HepG2 (cell line): Measurements from ENCODE around the gene GATAD2B. TPM values are rescaled to one million over a fixed set of nuclear protein-coding genes. Genes with fewer than 3 reads are reported as not detected.

Experiments used
- FOXJ3 ChIP-seq: sonication (generic); formaldehyde crosslinking; IDR thresholded peaks from 2 replicates; pipeline ENCODE4 v1.4.0; 2020; ENCODE audit warnings: missing genetic modification reagents, mild to moderate bottlenecking, borderline replicate concordance
- GPBP1L1 ChIP-seq: sonication (generic); formaldehyde crosslinking; IDR thresholded peaks from 2 replicates; pipeline ENCODE4 v1.5.0; 2020; ENCODE audit warnings: mild to moderate bottlenecking, missing genetic modification reagents
- HDAC1 ChIP-seq: sonication (generic); formaldehyde crosslinking; IDR thresholded peaks from 2 replicates; pipeline ENCODE4 v1.5.1; 2020; ENCODE audit warnings: mild to moderate bottlenecking, missing genetic modification reagents
- HOXA3 ChIP-seq: sonication (generic); formaldehyde crosslinking; IDR thresholded peaks from 2 replicates; pipeline ENCODE4 v1.5.0; 2020; ENCODE audit warnings: missing genetic modification reagents
- MAX ChIP-seq: IDR thresholded peaks from 2 replicates; pipeline ENCODE4 v1.6.1; 2012; ENCODE audit warnings: inconsistent platforms
- MIXL1 ChIP-seq: IDR thresholded peaks from 2 replicates; pipeline ENCODE4 v1.6.1; 2016
- NFE2 ChIP-seq: sonication (generic); formaldehyde crosslinking; IDR thresholded peaks from 2 replicates; pipeline ENCODE4 v1.4.0; 2020; ENCODE audit warnings: missing genetic modification reagents
- PHF8 ChIP-seq: sonication (generic); formaldehyde crosslinking; IDR thresholded peaks from 2 replicates; pipeline ENCODE4 v1.5.0; 2020; ENCODE audit warnings: missing genetic modification reagents
- ZBTB10 ChIP-seq: sonication (generic); formaldehyde crosslinking; IDR thresholded peaks from 2 replicates; pipeline ENCODE4 v1.4.0; 2020; ENCODE audit warnings: missing genetic modification reagents, borderline replicate concordance
- ZFYVE20 ChIP-seq: sonication (generic); formaldehyde crosslinking; IDR thresholded peaks from 2 replicates; pipeline ENCODE4 v1.8.0; 2023; ENCODE audit warnings: low read depth, mild to moderate bottlenecking, moderate library complexity, missing genetic modification reagents, borderline replicate concordance
- ZNF20 ChIP-seq: sonication (generic); formaldehyde crosslinking; IDR thresholded peaks from 2 replicates; pipeline ENCODE4 v1.4.0; 2020; ENCODE audit warnings: mild to moderate bottlenecking, moderate library complexity, missing genetic modification reagents
- ZNF33A ChIP-seq: sonication (generic); formaldehyde crosslinking; IDR thresholded peaks from 2 replicates; pipeline ENCODE4 v1.5.1; 2020; ENCODE audit warnings: missing genetic modification reagents, mild to moderate bottlenecking, moderate library complexity, borderline replicate concordance
- ZNF512 ChIP-seq: sonication (generic); formaldehyde crosslinking; IDR thresholded peaks from 2 replicates; pipeline ENCODE4 v1.4.0; 2020; ENCODE audit warnings: mild to moderate bottlenecking, missing genetic modification reagents
- ZNF564 ChIP-seq: sonication (generic); formaldehyde crosslinking; IDR thresholded peaks from 2 replicates; pipeline ENCODE4 v1.8.1; 2023; ENCODE audit warnings: mild to moderate bottlenecking, missing genetic modification reagents
- polyA plus RNA-seq, 8 experiments: library from polyadenylated mRNA; depleted of rRNA in 3 of 8; stranded (reverse) in 7 of 8; unstranded in 1 of 8; fragments of >200 nt; fragmentation: Illumina TruSeq in 4 of 8; extraction: Trizol in 4 of 8; gene quantifications; 2 replicates each; pipeline versions ENCODE4 v1.2.1 to v1.2.3, GENCODE V29; 2011 to 2016; ENCODE audit warnings: low read depth in 4 of 8, missing spikeins in 1 of 8, mixed read lengths in 1 of 8; ENCODE audit not compliant: insufficient read depth in 1 of 8
- total RNA-seq, 5 experiments: library from RNA; depleted of rRNA; stranded (reverse); fragments of >200 nt; fragmentation: Illumina TruSeq; extraction: Trizol; gene quantifications; 2 replicates each; pipeline ENCODE4 v1.2.3, GENCODE V29; 2016; ENCODE audit warnings: low read depth in 1 of 5
- TF ChIP-seq, protein P1 (sequence below): sonication (generic); formaldehyde crosslinking; IDR thresholded peaks from 2 replicates; pipeline ENCODE4 v1.9.0; 2021; ENCODE audit warnings: missing genetic modification reagents, mild to moderate bottlenecking, borderline replicate concordance
- TF ChIP-seq, protein P2 (sequence below): sonication (generic); formaldehyde crosslinking; IDR thresholded peaks from 2 replicates; pipeline ENCODE4 v1.9.0; 2021; ENCODE audit warnings: missing genetic modification reagents, borderline replicate concordance
- TF ChIP-seq, protein P3 (sequence below): sonication (generic); formaldehyde crosslinking; IDR thresholded peaks from 2 replicates; pipeline ENCODE4 v1.5.1; 2020; ENCODE audit warnings: mild to moderate bottlenecking, missing genetic modification reagents, moderate library complexity

Gene GATAD2B
- total and polyA plus RNA-seq, 2 of the 13 experiments (the other 11 are each of a cell fraction or from before 2014, with no cell fraction given) = 3.2 to 5.2 TPM

GRCh38 chr1:153963030-153963849, 40.5 kb upstream of the GATAD2B start, which contains the start of gene SLC39A1 (continued):
- TF ChIP-seq, protein P1, sequence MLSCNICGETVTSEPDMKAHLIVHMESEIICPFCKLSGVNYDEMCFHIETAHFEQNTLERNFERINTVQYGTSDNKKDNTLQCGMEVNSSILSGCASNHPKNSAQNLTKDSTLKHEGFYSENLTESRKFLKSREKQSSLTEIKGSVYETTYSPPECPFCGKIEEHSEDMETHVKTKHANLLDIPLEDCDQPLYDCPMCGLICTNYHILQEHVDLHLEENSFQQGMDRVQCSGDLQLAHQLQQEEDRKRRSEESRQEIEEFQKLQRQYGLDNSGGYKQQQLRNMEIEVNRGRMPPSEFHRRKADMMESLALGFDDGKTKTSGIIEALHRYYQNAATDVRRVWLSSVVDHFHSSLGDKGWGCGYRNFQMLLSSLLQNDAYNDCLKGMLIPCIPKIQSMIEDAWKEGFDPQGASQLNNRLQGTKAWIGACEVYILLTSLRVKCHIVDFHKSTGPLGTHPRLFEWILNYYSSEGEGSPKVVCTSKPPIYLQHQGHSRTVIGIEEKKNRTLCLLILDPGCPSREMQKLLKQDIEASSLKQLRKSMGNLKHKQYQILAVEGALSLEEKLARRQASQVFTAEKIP (CRISPR knock-in tag) = no peak
- TF ChIP-seq, protein P2, sequence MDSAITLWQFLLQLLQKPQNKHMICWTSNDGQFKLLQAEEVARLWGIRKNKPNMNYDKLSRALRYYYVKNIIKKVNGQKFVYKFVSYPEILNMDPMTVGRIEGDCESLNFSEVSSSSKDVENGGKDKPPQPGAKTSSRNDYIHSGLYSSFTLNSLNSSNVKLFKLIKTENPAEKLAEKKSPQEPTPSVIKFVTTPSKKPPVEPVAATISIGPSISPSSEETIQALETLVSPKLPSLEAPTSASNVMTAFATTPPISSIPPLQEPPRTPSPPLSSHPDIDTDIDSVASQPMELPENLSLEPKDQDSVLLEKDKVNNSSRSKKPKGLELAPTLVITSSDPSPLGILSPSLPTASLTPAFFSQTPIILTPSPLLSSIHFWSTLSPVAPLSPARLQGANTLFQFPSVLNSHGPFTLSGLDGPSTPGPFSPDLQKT (CRISPR knock-in tag) = no peak
- TF ChIP-seq, protein P3, sequence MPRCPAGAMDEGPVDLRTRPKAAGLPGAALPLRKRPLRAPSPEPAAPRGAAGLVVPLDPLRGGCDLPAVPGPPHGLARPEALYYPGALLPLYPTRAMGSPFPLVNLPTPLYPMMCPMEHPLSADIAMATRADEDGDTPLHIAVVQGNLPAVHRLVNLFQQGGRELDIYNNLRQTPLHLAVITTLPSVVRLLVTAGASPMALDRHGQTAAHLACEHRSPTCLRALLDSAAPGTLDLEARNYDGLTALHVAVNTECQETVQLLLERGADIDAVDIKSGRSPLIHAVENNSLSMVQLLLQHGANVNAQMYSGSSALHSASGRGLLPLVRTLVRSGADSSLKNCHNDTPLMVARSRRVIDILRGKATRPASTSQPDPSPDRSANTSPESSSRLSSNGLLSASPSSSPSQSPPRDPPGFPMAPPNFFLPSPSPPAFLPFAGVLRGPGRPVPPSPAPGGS (CRISPR knock-in tag) = no peak
- TF ChIP-seq PHF8 (CRISPR knock-in tag) (peak; percentile 52; the same call in 1 of the 2 replicates), MAX (peak; percentile 59; the same call in 1 of the 2 replicates), HOXA3 (CRISPR knock-in tag) (peak; percentile 59), ZFYVE20 (CRISPR knock-in tag) (no peak), MIXL1 (CRISPR knock-in tag) (no peak), ZNF33A (no peak), GPBP1L1 (CRISPR knock-in tag) (no peak), HDAC1 (peak; percentile 49; the same call in 1 of the 2 replicates), NFE2 (CRISPR knock-in tag) (no peak), ZNF564 (CRISPR knock-in tag) (0 out of 2 replicates have a peak, but pooled peaks have one; percentile 28), ZNF512 (no peak), ZNF20 (CRISPR knock-in tag) (no peak), ZBTB10 (CRISPR knock-in tag) (peak; percentile 58; the same call in 1 of the 2 replicates), FOXJ3 (CRISPR knock-in tag) (no peak)
